Retinal pigment epithelial cell (primary cell): ENCODE data around the gene KCTD5.

ENCODE experiments used
- DNase-seq: peaks from one replicate; pipeline ENCODE4 v3.0.0-alpha.2; 2010; ENCODE audit warnings: low read depth
- H3K4me3 ChIP-seq: 2 replicates; pipeline ENCODE4 v1.5.1; 2011; ENCODE audit warnings: mild to moderate bottlenecking, low read length, control low read depth, moderate library complexity
- TF ChIP-seq, protein P1 (sequence below): conservative IDR thresholded peaks from 2 replicates; pipeline ENCODE4 v1.5.1; 2011; ENCODE audit warnings: low read depth, low read length, control low read depth, inconsistent platforms

KCTD5 gene

DNA sequence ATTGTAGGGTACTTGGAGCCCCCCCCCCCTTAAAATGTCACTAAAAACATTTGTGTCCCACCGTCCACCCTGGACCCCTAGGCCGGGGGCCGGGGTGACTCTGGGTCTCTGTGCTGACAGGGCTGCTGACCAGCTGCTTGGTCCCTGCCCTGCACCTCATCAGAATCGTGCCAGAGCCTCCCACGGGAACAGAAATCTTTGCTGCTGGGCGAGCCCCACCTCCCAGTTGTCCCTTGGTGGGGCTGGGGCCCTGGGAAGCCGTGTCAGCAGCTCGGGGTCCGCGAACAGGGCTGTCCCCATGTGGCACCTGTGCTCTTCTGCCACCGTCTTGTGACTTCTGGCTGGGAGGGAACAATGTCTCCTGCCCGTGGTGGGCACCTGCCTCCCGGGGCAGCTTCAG, 18.5 kb downstream of the KCTD5 start:
- DNase-seq = no peak
- TF ChIP-seq, protein P1, sequence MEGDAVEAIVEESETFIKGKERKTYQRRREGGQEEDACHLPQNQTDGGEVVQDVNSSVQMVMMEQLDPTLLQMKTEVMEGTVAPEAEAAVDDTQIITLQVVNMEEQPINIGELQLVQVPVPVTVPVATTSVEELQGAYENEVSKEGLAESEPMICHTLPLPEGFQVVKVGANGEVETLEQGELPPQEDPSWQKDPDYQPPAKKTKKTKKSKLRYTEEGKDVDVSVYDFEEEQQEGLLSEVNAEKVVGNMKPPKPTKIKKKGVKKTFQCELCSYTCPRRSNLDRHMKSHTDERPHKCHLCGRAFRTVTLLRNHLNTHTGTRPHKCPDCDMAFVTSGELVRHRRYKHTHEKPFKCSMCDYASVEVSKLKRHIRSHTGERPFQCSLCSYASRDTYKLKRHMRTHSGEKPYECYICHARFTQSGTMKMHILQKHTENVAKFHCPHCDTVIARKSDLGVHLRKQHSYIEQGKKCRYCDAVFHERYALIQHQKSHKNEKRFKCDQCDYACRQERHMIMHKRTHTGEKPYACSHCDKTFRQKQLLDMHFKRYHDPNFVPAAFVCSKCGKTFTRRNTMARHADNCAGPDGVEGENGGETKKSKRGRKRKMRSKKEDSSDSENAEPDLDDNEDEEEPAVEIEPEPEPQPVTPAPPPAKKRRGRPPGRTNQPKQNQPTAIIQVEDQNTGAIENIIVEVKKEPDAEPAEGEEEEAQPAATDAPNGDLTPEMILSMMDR = no peak
- H3K4me3 ChIP-seq = no peak overlapping the region

DNA sequence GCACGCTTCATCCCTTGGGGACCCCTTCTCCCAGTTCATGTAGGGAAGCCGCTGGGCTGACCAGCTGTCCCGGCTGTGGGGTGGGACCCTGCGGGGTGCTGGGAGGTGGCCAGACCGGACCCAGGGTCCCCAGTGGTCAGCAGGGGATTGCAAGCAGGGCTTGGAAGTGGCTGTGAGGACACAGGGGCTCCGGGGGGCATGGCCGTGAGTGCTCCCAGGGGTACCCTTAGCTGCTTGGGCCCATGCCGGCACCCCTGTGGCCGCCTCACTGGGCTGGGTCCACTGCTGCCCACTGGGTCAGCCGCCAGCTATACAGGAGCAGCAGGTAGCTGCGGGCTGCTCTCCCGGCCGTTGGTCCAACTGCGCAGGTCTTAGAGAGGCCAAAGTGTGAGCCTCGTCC, 18.9 kb downstream of the KCTD5 start:
- DNase-seq = no peak
- H3K4me3 ChIP-seq = no peak overlapping the region
- TF ChIP-seq, protein P1 = no peak

DNA sequence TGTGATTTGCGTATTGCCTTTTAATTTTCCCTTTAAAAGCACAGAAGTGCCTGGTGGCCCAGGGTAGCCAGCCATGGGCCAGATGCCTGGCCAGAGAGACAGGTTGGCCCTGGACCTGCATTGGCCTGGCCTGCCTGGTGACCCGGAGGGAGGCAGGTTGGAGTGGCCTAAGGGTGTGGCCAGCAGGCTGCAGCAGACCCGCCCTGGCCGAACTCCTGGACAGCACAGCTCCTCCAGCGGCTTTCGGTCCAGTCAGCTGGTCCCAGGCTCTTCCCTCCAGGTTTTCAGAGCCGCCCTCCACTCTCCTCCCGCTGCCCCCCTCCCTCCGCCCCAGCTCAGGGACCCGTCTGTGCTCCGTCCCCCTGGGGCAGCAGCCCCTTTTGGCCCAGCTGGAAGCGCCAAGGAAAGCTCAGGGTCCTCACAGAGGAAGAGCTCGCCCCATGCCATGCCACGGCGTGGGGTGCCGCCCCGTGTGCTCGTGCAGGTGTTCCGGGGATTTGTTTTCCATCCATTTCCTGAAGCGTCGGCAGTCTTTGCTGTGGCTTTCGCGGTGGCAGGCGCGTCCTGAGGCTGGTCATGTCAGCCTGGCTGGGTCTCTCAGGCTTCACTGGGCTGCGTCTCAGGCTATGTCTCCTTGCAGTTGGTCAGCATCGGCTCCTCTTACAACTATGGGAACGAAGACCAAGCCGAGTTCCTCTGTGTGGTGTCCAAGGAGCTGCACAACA, 19.6 kb downstream of the KCTD5 start:
- H3K4me3 ChIP-seq = no peak overlapping the region
- TF ChIP-seq, protein P1 = no peak
- DNase-seq = no peak

DNA sequence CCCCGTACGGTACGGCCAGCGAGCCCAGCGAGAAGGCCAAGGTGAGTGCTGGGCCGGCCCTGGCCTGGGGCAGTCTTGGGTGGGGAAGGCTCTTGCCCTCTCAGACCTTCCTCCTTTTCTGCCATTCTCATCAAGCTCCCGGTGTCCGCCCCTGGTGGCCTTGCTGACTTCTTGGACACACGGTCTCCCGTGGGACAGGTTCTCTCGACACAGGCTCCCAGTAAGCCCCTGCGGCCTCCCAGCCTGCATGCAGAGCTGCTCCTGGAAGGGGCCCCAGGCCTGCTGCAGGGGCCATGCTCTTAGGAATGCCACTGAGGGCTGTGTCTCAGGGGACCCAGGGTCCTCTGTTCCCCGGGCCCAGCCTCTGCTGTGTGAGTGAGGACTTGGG, 20.1 kb downstream of the KCTD5 start:
- no peak for DNase-seq
- no peak overlapping the region for H3K4me3 ChIP-seq
- TF ChIP-seq, protein P1 = no peak

DNA sequence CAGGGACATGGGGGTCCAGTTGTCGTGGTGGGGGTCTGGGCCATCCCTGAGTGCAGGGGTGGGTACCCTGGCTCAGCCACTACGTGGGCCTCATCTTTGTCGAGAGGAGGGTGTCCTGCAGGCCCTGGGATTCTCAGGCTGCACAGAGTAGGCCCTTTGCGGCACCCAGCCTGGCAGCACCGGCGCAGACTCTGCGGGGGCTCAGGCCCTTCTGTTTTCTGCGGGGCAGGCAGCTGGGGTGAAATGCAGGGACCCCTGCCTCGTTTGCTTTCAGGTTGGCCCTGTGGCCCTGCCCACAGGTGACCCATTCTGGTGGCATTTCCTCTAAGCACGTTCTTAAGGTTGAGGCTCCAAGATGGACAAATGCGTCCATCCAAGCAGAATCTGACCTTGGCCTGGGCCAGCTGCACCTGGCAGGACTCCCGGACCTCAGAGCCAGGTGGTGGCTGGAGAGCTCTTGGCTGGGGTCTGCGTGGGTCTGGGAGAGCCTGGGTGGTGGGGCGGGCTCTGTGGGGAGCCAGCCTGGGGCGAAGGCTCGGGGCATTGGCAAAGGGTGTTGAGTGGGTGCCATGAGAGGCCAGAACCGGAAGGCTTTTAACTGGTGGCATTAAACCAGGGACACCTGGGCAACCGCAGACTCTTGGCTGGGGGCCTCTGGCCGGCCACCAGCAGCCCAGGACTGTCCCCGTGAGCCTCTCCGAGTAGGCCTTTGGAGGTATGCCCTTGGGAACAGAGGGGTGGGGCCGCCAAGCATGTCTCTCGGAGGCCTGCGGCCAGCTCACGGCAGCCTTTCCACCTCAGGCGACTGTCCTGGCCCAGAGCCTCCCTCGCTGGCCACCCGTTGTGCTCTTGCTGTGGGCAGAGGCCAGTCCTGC, 20.8 kb downstream of the KCTD5 start:
- DNase-seq = no peak
- TF ChIP-seq, protein P1 = no peak
- H3K4me3 ChIP-seq = no peak overlapping the region

DNA sequence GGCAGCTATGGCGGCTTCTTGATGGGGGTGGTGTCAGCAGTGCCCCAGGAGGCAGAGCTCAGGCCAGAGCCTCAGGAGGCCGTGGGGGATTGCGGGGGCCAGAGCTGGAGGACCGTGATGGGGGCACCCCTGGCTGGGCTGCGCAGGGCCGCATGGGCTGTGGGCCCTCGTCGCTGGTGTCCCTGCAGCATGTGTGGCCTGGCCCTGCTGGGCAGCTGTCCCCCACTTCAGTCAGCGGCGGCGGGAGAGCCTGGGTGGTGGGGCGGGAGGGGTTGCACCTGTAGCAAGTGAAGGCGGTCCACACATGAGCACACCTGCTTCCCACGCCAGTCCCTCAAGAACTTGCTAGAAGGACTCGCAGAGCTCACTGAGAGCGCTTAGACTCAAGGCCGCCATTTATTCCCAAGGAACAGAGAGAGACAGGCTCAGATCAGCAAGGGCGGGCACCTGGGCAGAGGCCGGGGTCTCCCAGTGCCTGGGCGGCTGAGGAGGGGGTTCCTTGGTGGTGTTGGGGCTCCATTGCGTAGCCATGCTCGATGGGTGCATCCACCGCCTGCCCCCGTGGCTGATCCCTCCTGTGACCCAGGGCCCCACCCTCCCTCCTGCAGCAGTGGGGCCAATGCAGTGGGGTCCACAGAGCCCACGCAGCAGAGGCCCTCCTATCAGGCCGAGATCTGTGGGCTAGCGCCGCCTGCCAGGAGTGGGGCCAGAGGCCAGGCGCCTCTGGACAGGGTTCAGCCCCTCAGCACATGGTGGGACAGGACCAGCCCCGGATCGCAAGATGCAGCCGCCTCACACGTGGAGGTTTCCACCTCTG, 22.1 kb downstream of the KCTD5 start:
- no peak for DNase-seq

More for the DNA sequence above, 22.1 kb downstream of the KCTD5 start:
- TF ChIP-seq, protein P1 = no peak
- no peak overlapping the region for H3K4me3 ChIP-seq
